ENCODE data around the gene ANKFY1. TPM values are rescaled to one million over a fixed set of nuclear protein-coding genes. Genes with fewer than 3 reads are reported as not detected.

ANKFY1 gene
- total RNA-seq, 4 donors from 2014 or later, result 43.3 to 49.8 (median 46.7) TPM

DNA sequence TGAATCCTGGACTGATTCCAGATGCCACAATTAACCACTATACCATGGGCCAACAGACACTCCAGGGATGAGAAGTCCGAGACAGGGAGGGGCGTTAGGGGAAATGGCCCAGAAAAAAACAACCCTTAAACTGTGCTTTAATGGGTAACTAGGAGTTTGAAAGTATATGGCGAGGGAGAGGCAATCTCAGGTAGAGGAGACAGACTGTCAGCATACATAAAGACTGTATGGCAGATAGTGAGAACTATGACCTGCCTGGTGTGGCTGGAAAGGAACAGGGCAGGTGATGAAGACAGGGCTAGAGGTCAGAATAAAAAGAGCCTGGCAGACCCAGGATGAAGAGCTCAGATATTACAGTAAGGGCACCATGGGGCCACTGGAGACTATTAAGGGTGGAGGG lies 129.1 kb downstream of the ANKFY1 start:
- WGBS, 2 donors, result 70 to 80% methylated on average over 3 of the region's 3 CpGs
- Histone ChIP-seq H3K27ac (no peak overlapping the region), H3K4me1 (peaks cover 0 to 57% (median 12%) of the 10 kb centered on the region in 4 donors), H3K9me3 (no peaks in the 10 kb centered on the region), H3K4me3 (no peak overlapping the region), H3K27me3 (no peaks in the 10 kb centered on the region), H3K36me3 (peaks cover 0 to 3% (median 0%) of the 10 kb centered on the region in 3 donors)
- TF ChIP-seq, protein P1, sequence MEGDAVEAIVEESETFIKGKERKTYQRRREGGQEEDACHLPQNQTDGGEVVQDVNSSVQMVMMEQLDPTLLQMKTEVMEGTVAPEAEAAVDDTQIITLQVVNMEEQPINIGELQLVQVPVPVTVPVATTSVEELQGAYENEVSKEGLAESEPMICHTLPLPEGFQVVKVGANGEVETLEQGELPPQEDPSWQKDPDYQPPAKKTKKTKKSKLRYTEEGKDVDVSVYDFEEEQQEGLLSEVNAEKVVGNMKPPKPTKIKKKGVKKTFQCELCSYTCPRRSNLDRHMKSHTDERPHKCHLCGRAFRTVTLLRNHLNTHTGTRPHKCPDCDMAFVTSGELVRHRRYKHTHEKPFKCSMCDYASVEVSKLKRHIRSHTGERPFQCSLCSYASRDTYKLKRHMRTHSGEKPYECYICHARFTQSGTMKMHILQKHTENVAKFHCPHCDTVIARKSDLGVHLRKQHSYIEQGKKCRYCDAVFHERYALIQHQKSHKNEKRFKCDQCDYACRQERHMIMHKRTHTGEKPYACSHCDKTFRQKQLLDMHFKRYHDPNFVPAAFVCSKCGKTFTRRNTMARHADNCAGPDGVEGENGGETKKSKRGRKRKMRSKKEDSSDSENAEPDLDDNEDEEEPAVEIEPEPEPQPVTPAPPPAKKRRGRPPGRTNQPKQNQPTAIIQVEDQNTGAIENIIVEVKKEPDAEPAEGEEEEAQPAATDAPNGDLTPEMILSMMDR (IDR thresholded peaks at IDR 0.05), result no peak
- TF ChIP-seq POLR2A (IDR thresholded peaks at IDR 0.05), result no peak
- TF ChIP-seq EP300 (IDR thresholded peaks at IDR 0.05), result no peak
- no peak for DNase-seq (ENCODE audit: low spot score in 2 of 2)

DNA sequence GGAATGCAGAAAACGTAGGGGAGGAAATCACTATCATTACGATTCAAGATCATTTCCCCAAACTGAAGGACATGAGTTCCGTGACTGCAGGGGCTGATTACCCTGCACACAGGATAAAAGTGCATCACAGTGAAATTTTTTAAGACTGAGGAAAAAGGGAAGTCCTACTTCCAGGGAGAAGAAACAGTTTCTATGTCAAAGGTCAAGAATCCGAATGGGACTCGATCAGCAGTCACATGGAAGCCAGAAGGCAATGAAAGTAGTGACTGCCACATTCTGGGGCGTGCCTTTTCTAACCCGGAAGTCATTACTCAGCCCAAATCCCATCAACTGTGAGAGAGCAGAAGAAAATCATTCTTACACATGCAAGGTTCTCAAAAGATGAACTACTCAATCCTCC lies 133.1 kb downstream of the ANKFY1 start:
- no peaks in the 10 kb centered on the region for H3K9me3 ChIP-seq
- H3K4me1 ChIP-seq, result peaks cover 0 to 39% (median 5%) of the 10 kb centered on the region in 4 donors
- H3K4me3 ChIP-seq, result no peak overlapping the region
- peak overlapping the region in 2 of 4 donors; percentile 53 to 66 for H3K27ac ChIP-seq
- DNase-seq (ENCODE audit: low spot score in 2 of 2), result peak in 1 of 2 donors; percentile 28
- peaks cover 0 to 6% (median 0%) of the 10 kb centered on the region in 3 donors for H3K36me3 ChIP-seq
- TF ChIP-seq, protein P1 (IDR thresholded peaks at IDR 0.05), result no peak
- no peak for TF ChIP-seq POLR2A (IDR thresholded peaks at IDR 0.05)
- TF ChIP-seq EP300 (IDR thresholded peaks at IDR 0.05), result peak; percentile 25 to 65
- WGBS, 2 donors, result 33 to 45% methylated on average over 7 of the region's 7 CpGs
- no peaks in the 10 kb centered on the region for H3K27me3 ChIP-seq

DNA sequence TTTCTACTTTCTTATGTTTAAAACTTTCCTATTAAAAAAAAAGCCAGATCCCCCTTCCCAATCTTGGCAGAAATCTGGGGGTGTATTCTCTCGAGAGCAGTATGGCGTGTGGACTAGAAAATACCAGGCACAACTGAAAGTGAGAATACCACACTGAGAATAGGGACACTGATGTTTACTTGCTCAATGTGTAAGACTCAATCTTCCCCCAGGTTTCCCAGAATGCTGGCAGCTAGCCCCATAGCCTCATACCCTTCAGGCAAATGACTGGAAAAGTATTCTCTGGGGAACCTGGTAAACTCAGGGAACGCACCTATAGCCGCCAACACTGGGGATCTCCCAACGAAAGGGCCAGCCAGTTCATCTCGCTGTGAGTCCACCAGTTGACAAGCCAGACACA lies 136.2 kb downstream of the ANKFY1 start:
- Histone ChIP-seq H3K4me3 (no peak overlapping the region), H3K27me3 (no peaks in the 10 kb centered on the region), H3K4me1 (peaks cover 0 to 28% (median 5%) of the 10 kb centered on the region in 4 donors), H3K36me3 (peaks cover 0 to 24% (median 6%) of the 10 kb centered on the region in 3 donors), H3K27ac (no peak overlapping the region), H3K9me3 (no peaks in the 10 kb centered on the region)
- TF ChIP-seq EP300 (IDR thresholded peaks at IDR 0.05), result no peak
- TF ChIP-seq, protein P1 (IDR thresholded peaks at IDR 0.05), result no peak
- TF ChIP-seq POLR2A (IDR thresholded peaks at IDR 0.05), result no peak
- 72% methylated on average over 5 to 6 of the region's 6 CpGs for WGBS, 2 donors
- no peak for DNase-seq (ENCODE audit: low spot score in 2 of 2)

DNA sequence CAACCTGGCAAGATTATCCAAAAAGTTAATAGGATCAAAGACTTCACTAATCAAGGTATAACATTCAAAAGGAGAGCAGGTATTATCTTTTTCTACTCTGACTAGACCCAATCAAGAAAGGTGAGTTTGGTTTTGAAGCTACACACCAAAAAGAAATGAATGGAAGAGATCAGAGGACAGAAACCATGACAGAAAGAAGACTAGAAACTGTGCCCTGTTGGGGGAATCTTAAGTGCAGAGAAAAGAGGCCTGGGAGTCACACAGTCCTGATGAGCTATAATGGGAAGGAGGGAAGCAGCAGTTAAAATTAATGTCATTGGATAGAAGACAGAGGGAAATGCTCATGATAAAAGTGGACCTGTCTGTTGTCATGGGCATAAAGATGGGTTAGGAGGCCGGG lies 138.2 kb downstream of the ANKFY1 start:
- Histone ChIP-seq H3K27me3 (no peaks in the 10 kb centered on the region), H3K4me1 (peaks cover 0 to 18% (median 3%) of the 10 kb centered on the region in 4 donors), H3K27ac (no peak overlapping the region), H3K36me3 (peaks cover 0 to 43% (median 6%) of the 10 kb centered on the region in 3 donors), H3K4me3 (no peak overlapping the region), H3K9me3 (no peaks in the 10 kb centered on the region)
- 92 to 95% methylated on average over 1 of the region's 1 CpG for WGBS, 2 donors
- DNase-seq (ENCODE audit: low spot score in 2 of 2), result no peak
- TF ChIP-seq, protein P1 (IDR thresholded peaks at IDR 0.05), result no peak
- TF ChIP-seq POLR2A (IDR thresholded peaks at IDR 0.05), result no peak

DNA sequence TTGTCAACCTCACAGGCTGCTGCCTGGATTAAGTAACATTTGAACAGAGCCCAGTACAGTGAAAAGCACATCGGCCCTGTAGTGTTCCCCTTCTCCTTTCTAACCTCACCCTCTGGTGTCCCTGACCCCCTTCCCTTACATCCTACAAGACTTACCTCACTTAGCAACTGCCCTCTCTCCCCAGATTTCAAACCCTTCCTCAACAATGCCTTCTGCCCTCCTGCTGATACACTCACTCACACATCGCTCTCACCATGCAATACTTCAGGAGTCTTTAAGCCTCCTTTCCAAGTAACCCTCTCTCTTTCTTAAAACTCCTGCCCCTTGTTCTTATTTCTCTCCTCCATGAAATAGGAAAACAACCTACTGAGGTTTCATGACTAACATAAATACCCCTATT lies 138.8 kb downstream of the ANKFY1 start:
- no peaks in the 10 kb centered on the region for H3K27me3 ChIP-seq
- no peak overlapping the region for H3K27ac ChIP-seq
- no peaks in the 10 kb centered on the region for H3K9me3 ChIP-seq
- no peak for TF ChIP-seq EP300 (IDR thresholded peaks at IDR 0.05)
- no peak for TF ChIP-seq POLR2A (IDR thresholded peaks at IDR 0.05)
- TF ChIP-seq, protein P1 (IDR thresholded peaks at IDR 0.05), result no peak
- WGBS, 2 donors, result 87 to 90% methylated on average over 2 of the region's 2 CpGs
- peaks cover 0 to 17% (median 3%) of the 10 kb centered on the region in 4 donors for H3K4me1 ChIP-seq
- no peak for DNase-seq (ENCODE audit: low spot score in 2 of 2)
- no peak overlapping the region for H3K4me3 ChIP-seq
- H3K36me3 ChIP-seq, result peaks cover 0 to 49% (median 6%) of the 10 kb centered on the region in 3 donors

Measured in tibial nerve (tissue), 4 donors.